GM21360 (cell line): ENCODE measurements around the gene ADAMTSL1.
"Not testable (repeated sequence)": the region's sequence is repeated elsewhere in the genome, so short reads cannot be mapped to it uniquely, and the experiment has no call there.

Experiments
- ATAC-seq: cut with Tn5 transposase; IDR thresholded peaks from one replicate; pipeline ENCODE4 v1.9.1; 2021; ENCODE audit warnings: mild to moderate bottlenecking, moderate library complexity; ENCODE audit not compliant: unreplicated experiment

The ADAMTSL1 gene

GRCh38 chr9:18848657-18849056 lies 374.7 kb downstream of the ADAMTSL1 start:
- ATAC-seq = no peak

GRCh38 chr9:18849270-18849669 lies 375.3 kb downstream of the ADAMTSL1 start:
- no peak for ATAC-seq

- no peak for ATAC-seq
These were observed 376.1 kb downstream of the ADAMTSL1 start for GRCh38 chr9:18849890-18850677.

GRCh38 chr9:18851069-18851795 lies 377.3 kb downstream of the ADAMTSL1 start:
- ATAC-seq = no peak

- no peak for ATAC-seq
These were observed 381.7 kb downstream of the ADAMTSL1 start for GRCh38 chr9:18855656-18856055.

GRCh38 chr9:18857334-18857733 lies 383.4 kb downstream of the ADAMTSL1 start:
- ATAC-seq = no peak

- no peak for ATAC-seq
These were observed 383.8 kb downstream of the ADAMTSL1 start for GRCh38 chr9:18857769-18858168.

- ATAC-seq = no peak
These were observed 387.9 kb downstream of the ADAMTSL1 start for GRCh38 chr9:18861609-18862544.

GRCh38 chr9:18863791-18864190 lies 389.8 kb downstream of the ADAMTSL1 start:
- no peak for ATAC-seq

GRCh38 chr9:18864516-18864915 lies 390.6 kb downstream of the ADAMTSL1 start:
- ATAC-seq = no peak

GRCh38 chr9:18865542-18865941 lies 391.6 kb downstream of the ADAMTSL1 start:
- ATAC-seq = no peak

- ATAC-seq = no peak
These were observed 392.3 kb downstream of the ADAMTSL1 start for GRCh38 chr9:18866121-18866831.

GRCh38 chr9:18869725-18870124 lies 395.8 kb downstream of the ADAMTSL1 start:
- no peak for ATAC-seq

- no peak for ATAC-seq
These were observed 400.1 kb downstream of the ADAMTSL1 start for GRCh38 chr9:18874069-18874468.

GRCh38 chr9:18874990-18875389 lies 401.0 kb downstream of the ADAMTSL1 start:
- ATAC-seq = not testable (repeated sequence)

GRCh38 chr9:18877984-18878383 lies 404.0 kb downstream of the ADAMTSL1 start:
- no peak for ATAC-seq

GRCh38 chr9:18881758-18882157 lies 407.8 kb downstream of the ADAMTSL1 start:
- ATAC-seq = no peak

- no peak for ATAC-seq
These were observed 413.6 kb downstream of the ADAMTSL1 start for GRCh38 chr9:18887546-18887945.

GRCh38 chr9:18888290-18888689 lies 414.3 kb downstream of the ADAMTSL1 start:
- ATAC-seq = no peak

GRCh38 chr9:18889550-18889949 lies 415.6 kb downstream of the ADAMTSL1 start:
- no peak for ATAC-seq

GRCh38 chr9:18890372-18890771 lies 416.4 kb downstream of the ADAMTSL1 start:
- ATAC-seq = peak; percentile 75
